DMS153 (cell line): ENCODE data around the gene BOD1.
"Not testable (repeated sequence)": the region's sequence is repeated elsewhere in the genome, so short reads cannot be mapped to it uniquely, and the experiment has no call there.

Experiments
- DNase-seq: peaks from one replicate; lab custom pipeline; 2025; lab: John Stamatoyannopoulos, UW

BOD1 gene

GRCh38 chr5:173615884-173616576, 420 bp downstream of the BOD1 start:
- DNase-seq: no peak

DNA sequence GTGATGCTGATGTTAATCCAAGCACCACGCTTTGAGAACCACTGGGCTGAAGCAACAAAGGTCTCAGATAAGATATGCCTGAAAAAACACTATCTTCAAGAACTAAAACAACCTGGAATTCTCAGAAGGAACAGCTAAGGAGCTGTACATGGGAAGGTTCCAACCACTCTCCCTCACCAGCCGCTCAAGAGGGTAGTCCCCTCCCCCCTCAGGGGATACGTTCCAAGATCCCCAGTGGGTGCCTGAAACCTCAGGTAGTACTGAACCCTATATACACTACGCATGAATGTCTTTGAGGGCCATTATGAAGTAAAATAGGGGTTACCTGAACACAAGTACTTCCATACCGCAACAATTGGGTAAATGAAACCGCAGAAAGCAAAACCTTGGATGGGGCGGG, 1.9 kb downstream of the BOD1 start:
- DNase-seq: no peak

DNA sequence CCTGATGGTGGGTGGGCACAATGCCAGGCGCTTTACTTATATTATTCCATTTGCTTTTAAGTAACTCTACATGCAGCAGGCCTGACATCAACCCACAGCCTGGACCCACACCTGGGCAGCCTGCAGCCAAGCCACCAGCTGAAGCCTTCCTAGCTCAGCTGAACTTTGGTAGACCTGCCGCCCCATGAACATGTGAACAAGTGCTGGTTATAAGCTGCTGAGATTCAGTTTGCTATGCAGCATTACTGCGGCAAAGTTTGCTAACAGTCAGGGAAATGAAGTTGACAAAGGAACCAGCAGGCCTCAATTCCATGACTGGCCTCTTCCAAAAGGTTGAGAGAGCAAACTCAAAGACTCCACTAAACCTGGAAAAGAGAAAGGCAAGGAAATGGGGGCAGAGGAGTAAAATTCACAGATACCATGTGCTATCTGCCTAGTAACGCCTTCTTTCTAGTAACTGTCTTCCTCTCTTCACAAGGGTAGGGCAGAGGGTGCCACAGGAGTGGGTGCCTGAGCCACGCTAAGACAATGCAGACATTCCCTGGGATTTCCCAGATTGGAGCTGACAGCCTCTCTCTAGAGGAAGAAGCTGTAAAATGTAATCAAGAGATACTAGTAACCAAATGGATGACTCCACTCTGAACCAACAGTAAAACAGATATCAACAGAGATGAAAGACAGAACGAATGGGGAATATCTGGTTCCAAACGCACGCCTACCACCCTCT, 2.9 kb downstream of the BOD1 start:
- DNase-seq: no peak

DNA sequence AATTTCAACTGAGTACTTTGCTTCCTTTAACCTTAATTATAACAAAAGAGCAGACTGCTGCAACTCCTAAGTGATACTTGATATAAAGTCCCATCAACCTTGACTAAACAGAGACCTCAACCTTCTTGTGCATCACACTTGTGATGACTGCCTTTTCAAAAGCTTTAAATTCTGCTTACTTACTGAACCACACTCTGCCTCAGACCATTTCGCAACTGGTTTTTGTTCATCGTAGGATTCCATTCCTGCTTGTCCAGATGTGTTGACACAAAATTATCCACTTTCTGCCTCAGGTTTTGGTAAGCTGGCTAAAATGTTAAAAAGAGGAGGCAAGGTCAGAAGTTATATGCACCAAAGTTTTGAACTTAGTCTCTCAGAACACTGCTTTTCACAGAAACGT, 3.5 kb downstream of the BOD1 start:
- DNase-seq: no peak

DNA sequence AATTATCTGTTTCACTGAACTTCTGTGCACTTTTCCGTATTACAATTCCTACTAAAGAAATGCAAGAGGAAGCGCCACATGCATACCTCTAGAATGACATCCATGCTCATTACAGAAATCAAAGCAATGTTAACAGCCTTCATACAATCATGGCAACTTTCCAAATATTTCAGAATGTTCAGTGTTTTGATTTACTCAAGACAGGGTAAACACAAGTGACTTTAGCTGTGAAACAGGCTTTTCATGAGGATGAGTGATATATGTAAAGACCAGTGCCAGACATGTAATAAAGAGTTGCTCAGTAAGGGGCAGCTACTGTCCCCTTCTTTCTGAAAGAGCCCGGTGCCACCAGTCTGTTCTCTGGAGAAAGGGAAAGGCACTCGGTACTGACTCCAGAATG, 4.7 kb downstream of the BOD1 start:
- DNase-seq: no peak

GRCh38 chr5:173604141-173604540, 12.3 kb downstream of the BOD1 start:
- DNase-seq: no peak

- no peak for DNase-seq
Measured at GRCh38 chr5:173602423-173602822, 14.0 kb downstream of the BOD1 start.

DNA sequence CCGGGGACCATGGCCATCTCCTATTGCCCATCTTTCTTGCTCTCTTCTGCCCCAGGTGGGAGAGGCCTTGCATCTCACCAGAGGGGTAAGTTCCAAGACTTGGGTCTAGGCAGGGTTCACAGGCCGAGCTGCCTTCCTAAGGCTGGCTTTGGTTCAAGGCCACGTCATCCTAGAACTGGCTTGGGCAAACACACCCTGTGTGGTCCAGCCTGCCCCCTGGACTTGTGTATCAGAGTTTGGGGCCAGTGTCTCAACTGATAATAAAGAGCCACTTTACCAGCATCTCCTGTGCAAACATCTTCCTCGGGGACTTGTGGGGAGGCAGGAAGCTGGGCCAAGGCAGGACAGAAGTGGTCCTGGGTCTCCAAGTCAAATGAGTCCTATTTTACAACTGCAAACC, 17.8 kb downstream of the BOD1 start:
- DNase-seq: no peak

DNA sequence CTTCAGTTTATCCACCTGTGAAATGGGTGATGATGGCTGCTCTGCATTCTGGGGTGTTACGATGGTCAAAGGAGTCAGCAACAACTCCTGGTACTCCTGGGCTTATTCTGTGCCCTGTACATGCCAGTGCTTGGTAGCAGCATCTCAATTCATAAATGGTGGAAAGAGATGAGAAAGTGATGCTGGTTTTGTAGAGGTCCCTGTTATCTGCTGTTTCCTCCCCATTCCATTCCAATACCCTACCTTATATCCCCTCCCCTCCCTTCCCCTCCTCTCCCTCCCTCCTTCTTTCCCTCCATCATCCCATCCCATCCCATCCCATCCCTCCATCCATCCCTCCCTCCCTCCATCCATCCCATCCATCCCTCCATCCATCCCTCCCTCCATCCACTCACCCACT, 19.1 kb downstream of the BOD1 start:
- no peak for DNase-seq

DNA sequence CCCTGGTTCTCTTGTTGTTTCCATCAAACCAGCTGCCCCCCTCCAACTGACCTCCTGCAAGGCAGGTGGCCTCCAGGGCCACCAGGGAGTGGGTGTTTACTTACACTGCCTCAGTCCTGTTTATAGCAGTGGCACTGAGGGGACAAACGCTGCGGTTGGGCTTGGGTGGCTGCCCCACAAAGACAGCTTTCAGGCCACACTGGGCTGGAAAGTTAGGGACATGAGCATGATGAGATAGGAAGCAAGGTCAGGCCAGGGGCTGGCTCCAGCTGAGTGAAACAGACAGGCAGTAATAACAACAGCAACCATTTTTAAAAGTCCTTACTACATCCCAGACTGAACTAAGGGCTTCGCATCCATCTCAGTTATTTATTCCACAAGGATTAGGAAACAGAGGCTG, 20.6 kb downstream of the BOD1 start:
- DNase-seq: no peak

- DNase-seq: no peak
Measured at GRCh38 chr5:173594061-173594460, 22.4 kb downstream of the BOD1 start.

DNA sequence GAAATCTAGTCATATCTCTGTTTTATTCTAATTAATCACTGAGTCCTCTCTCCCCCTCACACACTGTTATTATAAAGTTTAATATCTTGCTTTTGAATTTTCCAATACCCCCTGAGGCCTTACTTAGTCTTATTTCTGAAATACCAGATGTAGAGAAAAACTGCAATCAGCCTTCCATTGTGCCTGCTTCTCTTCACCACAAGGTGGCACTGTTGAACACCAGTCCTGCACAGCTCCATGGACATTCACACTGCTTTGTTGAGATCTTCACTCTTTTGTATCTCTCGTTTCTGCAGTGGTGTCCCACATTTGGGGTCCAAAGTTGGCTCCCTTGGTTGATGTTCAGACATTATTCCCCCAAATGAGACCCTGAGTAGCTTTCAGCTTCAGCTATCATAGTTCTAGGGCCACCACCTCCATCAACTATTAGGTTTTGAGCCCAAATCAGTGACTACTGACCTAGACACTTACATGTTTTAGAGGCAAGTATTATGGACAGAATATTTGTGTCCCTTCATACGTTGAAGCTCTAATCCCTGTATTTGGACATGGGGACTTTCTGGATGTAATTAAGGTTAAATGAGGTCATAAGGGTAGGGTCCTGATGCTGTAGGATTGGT, 24.3 kb downstream of the BOD1 start:
- no peak for DNase-seq

DNA sequence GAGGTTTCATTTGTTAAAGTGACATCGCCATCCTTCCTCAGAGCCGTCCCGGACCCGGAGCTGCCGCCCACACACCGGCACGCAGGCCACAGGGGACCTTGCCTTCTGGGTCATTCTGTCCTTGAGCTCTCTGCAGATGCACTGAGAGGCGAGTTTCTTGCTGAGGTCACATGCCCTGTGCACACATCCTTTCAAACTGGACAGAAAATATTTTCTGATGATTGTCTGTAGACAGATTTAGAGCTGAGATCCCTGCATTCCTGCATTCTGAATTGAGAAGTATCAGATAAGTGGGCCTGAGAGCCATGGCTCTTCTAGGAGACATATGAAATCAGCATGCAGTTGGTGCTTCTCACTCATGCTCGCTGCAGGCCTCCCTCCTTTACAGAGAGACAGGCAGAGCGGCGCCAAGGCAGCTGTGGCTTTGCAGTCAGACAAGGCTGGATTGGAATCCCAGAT, 25.4 kb downstream of the BOD1 start:
- no peak for DNase-seq

DNA sequence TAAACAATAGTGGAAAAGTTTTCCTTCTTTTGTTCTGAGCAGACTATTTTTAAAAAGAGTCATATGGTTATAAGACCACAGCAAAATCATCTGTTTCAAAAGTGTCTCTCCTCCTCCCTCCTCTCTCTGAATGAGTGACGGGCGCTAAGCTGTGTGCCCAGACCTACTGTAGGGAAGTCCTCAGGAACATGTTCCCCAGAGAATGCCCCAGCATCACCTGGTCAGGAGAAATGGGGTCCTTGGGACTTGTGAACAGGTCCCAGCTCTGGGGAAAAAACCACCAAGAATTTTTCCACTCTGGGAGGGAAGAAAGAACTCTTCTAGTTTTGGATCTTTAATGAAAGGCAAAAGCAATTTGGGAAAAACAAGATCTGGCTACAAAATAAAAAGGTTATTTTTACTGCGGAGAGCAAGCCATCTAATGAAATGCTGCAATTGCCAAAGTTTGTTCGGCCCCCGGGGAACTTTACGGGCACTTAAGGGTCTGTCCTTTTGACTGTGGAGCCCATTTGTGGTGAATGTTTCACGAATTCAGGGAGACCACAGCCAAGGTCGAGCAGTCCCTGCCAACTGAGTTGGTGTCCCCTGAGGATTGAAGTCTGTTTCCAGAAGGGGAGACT, 25.9 kb downstream of the BOD1 start:
- no peak for DNase-seq

- DNase-seq: not testable (repeated sequence)
Measured at GRCh38 chr5:173586133-173586532, 30.3 kb downstream of the BOD1 start.

- DNase-seq: no peak
Measured at GRCh38 chr5:173583346-173583745, 33.1 kb downstream of the BOD1 start.

DNA sequence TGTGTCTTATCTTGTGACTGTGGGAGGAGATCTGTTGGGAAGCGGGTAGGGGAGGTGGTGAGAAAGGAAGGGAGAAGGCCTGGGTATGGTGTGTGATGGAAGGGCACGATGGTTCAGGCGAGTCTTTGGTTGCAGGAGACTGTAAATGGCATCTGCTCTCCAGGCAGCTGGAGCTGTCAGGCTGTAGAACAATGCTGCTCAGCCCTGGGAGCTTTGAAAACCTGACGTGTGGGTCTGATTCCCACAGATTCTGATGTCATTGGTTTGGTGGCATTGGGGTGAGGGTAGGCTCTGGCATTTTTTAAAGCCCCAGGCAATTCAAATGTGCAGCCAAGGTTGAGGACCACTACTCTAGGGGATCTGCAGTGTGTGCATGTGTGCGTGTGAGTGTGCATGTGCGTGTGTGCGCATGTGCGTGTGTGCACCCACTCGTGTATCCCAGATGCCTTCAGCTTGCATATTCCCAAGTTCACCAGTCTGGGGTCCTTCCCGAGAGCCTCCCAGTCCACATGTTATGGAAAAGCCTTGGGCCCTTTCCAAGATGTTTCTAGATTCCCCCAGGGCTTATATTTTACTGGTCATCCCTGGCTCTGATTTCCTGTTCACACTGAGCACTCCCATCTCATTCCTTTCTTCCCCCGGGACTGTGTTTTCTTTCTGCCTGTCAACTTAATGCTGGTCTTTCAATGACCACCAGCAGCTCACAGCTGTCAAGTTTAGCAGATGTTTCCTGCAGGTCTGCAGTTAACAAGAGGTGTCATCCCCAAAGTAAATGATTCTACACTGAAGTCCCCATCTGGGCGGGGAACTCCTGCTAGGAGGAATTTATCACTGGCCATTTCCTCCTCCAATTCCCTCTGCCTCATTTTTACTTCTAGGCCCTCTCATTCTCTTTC, 34.0 kb downstream of the BOD1 start:
- DNase-seq: no peak

- no peak for DNase-seq
Measured at GRCh38 chr5:173581408-173582215, 34.8 kb downstream of the BOD1 start.

DNA sequence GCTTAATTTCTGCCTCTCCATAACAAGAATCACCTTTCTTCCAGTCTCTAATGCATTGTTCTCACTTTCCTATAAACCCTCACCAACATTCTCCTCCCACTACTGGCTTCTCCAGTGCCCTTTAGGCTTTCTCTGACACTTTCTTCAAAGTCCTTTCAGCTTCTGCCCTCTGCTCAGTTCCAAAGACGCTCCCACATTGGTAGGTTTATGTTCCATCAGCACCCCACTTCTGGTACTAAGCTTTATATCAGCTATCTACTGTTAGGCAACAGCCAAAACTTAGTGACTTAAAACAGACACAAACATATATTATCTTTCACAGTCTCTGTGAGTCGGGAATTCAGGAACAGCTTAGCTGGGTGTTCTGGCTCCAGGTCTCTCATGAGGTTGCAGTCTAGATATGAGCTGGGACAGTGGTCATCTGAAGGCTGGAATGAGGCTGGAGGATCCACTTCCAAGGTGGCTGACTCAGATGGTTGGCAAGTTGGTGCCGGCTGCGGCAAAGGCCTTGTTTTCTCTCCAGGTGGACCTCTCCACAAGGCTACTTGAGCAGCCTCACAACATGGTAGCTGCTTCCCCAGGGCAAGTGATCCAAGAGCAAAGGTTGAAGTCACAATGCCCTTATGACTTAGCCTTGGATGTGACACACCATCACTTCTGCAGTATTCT, 37.4 kb downstream of the BOD1 start:
- no peak for DNase-seq

GRCh38 chr5:173577817-173578216, 38.6 kb downstream of the BOD1 start:
- DNase-seq: no peak
